ENCODE results near the gene ADAMTSL5.
"Not testable (repeated sequence)": the region's sequence is repeated elsewhere in the genome, so short reads cannot be mapped to it uniquely, and the experiment has no call there.

Gene ADAMTSL5, protein sequence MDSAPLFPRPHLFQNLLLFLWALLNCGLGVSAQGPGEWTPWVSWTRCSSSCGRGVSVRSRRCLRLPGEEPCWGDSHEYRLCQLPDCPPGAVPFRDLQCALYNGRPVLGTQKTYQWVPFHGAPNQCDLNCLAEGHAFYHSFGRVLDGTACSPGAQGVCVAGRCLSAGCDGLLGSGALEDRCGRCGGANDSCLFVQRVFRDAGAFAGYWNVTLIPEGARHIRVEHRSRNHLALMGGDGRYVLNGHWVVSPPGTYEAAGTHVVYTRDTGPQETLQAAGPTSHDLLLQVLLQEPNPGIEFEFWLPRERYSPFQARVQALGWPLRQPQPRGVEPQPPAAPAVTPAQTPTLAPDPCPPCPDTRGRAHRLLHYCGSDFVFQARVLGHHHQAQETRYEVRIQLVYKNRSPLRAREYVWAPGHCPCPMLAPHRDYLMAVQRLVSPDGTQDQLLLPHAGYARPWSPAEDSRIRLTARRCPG

DNA sequence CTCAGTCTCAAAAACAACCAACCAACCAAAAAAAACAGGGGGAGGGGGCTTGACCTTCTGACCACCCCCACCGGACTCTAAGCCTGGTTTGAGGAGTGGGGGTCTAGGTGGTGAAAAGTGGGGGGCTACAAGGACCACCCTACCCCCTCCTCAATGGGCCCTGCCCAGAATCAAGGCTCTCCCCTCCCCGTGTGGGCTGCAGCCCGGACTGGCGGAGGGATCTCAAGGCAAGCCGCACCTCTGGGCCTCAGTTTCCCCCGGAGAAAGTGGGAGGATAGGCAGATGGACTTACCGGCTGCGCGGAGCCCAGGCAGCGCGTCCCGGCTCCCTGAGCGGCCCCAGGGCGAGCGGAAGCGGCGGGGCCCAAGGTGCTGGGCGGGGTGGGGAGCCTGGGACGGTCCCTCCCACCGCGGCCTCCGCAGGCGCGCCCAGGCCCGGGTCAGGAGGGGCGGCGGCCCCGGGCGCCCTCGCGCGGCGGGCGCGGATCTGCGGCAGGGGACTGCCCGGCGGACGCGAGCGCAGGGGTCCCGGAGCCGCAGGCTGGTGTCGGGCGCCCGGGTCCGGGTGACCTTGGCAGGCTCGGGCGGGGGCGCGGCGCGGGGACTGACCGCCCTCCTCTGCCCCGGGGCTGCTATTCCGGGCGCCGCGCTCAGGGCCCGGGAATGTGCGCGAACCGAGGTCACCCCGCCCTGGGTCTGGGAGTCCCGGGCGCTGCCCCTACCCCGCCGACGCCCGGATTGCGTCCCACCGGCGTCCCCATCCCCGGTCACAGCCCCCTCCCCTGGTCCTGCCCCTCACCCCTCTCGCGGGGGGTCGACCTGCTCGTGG is at the start of gene ADAMTSL5:
Gene ADAMTSL5, minus strand, starts transcription at position 349 of the 828 bp plus-strand sequence. CDS start 2,076 bp downstream, outside the sequence.
- DNase-seq, result peak; percentile 73

DNA sequence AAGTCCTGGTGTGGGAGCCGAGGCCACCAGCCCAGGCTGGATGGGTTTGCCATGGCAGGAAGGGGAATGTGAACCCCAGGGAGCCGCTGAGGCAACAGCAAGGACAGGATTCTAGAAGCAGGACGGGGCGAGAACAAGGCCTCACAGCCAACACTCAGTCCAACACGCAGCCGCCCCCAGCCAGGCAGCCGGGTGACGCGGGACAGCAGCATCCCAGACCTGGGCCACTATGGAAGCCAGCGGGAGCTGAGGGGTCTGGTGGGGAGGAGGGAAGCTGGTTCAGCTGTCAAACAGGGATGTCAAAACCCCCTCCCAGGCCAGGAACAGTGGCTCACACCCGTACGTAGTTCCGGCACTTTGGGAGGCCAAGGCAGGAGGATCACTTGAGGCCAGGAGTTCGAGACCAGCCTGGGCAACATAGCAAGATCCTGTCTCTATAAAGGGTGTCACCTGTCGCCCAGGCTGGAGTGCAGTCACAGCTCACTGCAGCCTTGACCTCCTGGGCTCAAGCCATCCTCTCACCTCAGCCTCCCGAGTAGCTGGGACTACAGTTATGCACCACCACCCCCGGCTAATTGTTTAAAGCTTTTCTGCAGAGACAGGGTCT is 48.5 kb upstream of the ADAMTSL5 start:
- DNase-seq, result no peak

DNA sequence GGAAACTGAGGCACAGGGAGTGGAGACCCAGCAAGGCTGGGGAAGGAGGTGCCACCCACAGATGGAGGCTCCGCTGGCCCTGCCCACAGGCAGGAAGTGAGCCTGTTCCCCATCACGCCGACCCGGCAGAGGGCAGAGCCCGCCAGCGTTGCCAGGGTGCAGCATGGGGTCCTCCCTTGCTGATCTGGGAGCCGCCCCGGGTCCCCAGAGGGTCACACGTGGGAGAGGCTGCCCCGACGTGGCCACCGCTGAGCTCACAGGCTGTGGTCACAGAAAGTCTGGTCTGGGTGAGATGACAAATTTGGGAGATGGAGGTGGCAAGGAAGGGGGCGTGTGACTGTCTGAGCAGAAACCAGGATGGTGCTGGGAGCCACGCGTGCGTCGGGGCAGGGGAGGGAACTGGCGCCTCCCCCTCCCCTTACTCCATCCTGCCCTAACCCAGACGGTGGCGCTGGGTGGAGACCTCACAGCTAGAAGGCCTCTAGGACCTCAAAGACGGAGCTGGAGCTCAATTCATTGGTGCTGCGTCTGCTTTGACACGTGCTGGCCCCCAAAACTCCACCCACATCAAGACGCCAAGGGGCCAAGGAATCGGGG is 47.6 kb upstream of the ADAMTSL5 start:
- no peak for DNase-seq

DNA sequence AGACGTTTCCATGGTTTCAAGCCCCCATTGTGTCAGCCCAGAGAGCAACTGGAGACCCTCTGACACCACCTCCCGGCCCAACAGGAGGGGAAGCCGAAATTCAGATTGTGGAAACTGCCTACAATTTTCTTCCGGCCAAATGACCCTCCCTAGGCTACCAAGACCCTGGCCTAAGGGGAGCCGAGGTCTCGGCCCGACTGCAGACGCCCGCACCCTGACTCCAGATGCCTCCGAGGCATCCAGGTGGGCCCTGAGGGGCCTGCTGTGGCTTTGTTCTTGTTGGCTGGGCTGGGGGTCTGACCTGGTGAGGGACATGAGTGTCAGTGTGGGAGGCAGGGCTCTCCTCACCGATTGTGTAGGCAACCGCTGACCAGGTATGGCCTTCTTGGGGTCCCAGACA is 45.7 kb upstream of the ADAMTSL5 start:
- no peak for DNase-seq

DNA sequence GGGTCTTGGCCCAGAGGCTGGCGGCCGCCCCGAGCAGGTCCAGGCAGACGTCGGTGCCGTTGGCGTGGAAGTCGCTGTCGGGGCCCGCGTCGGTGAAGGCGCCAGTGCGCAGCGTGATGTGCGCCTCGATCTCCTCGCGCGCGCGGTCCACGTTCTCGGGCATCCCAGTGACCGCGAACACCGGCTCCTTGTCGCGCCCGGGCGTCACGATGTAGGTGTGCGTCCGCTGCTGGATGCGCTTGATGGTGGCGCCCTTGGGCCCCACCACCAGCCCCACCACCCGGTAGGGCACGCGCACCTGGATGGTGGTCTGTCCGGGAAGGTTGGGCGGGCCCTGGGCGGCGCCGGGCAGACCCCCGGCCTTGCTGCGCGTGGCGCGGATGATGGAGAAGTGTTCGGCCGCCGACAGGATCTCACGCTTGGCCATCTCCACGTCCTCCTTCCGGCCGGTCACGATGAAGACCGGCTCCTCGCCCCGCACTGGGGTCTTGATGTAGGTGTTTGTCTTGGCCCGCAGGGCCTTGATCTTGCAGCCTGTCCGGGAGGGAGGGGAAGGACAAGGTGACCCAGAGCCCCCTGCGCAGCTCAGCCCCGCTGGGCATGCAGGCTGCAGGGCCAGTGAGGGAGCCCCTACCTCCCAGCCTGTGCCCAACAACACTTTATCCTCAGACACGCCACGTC is 43.7 kb upstream of the ADAMTSL5 start:
- DNase-seq, result no peak

DNA sequence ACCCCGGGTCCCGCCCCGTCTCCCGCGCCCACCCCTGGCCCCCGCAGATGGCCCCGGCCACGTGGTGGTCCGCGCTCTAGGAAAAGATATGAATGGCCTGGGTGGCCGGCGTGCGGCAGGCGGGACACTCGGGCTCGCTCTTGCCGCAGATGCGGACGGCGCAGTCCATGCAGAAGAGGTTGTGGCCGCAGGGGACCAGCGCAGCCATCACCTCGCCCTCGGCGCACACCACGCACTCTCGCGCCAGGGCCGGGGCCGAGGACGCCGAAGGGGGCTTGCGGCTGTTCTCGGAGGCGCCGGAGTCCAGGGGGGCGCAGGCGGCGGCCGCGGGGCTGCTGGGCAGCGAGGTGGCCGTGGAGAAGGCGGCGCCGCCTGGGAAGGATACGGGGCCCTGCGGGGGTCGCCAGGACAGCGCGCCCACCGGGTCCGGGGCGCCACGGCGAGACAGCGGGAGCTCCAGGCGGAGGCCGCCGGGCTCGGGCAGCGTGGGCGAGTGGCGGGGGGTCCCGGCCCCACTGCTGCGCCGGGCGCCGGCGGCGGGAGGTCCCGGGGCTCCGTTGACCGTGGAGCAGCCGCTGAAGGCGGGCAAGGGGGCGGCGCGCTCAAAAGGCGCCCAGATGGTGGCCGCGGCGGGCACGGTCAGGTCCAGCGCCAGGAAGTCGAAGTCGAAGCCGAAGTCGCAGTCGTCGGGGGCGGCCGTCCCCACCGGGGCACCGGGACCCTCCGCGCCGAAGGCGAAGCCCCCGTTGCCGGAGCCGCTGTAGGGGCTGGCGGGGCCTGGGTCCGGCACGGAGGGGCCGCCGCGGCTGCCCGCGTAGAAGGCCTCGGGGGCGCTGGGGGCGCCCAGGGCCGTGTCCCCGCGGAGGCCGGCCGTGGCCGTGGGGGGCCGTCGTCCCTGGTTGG is 42.9 kb upstream of the ADAMTSL5 start:
- no peak for DNase-seq

DNA sequence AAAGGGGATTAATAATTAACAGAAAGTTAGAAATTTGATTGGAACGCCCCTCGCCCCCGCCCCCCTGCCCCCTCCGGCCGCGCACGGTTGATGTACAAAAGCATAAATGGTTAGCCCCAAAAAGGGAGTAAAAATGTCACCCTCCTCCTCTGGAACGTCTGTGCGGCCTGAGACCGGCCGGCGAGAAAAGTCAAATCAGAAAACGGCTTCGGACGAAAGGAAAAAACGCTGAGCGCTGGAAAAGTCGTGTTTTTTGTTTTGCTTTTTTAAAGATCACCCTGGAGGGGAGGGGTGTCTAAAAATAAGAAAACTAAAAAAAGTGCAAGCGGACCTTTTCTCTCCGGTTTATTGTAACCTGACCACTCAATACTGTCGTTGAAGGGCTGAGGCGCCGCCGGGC is 42.1 kb upstream of the ADAMTSL5 start:
- DNase-seq, result no peak

DNA sequence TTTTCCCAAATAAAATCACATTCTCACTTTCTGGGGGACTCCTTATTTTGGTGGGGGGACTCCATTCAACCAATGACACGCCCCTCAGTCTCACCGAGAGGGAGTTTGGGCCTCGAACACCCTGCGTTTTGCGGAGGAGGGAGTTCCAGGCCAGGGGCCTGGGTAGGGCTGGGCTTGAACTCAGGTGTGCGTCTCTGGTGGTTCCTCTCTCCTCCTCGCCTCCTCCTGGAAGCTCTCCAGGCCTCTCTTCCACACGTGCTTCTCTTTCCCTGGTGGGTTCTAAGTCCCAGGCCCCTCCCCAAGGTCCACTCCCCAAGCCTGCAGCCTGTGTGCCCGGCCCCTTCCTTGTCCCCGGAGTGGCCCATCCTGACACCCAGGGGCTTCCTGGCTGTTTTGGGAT is 40.6 kb upstream of the ADAMTSL5 start:
- DNase-seq, result no peak

DNA sequence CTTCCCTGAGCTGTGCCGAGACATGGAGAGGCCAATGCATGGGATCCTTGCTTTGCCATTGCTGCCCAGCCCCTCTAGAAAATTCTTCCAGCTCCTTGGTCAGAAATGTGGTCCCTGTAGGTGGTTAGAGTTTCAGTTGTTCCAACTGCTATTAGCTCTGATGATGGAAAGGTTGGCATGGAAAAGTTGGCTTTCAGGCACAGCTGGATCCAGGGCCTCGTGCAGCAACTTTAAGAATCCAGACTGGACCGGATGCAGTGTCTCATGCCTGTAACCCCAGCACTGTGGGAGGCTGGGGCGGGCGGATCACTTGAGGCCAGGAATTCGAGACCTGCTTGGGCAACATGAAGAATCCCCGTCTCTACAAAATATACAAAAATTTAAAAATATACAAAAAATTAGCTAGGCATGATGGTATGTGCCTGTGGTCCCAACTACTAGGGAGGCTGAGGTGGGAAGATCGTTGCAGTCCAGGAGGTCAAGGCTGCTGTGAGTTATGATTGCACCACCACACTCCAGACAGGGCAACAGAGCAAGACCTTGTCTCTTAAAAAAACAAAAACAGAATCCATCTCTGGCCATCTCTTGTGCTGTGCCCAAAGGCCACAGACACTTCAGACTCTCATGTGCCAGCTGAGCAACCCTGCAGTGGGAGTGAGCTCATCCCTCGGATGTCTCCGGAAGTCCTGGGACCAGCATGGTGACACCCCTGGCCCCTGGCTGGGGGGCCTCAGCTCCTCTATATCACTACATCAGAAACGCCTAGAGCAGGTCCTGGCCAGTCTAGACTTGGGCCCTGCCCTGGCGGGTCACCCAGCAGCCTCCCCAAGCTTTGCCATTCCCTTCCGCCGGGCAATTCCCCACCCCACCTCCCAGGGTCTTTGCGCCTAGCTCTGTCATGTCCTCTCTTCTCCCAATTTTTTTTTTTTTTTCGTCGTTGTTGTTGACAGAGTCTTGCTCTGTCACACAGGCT is 38.5 kb upstream of the ADAMTSL5 start:
- no peak for DNase-seq

DNA sequence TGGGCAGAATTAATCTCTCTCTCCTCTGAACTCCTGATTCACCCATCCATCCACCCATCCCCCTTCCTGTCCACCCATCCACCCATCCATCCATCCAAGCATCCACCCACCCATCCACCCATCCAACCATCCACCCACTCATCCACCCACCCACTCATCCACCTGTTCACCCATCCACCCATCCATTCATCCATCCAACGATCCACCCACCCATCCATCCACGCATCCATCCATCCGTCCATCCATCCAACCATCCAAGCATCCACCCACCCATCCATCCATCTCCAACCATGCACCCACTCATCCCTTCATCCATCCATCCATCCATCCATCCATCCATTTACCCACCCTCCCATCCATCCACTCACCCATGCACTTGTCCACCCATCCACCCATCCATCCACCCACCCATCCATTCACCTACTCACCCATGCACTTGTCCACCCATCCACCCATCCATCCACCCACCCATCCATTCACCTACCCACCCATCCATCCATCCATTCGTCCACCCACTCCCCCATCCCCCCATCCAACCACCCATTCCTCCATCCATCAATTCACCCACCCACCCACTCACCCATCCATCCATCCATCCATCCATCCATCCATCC is 36.6 kb upstream of the ADAMTSL5 start:
- no peak for DNase-seq

DNA sequence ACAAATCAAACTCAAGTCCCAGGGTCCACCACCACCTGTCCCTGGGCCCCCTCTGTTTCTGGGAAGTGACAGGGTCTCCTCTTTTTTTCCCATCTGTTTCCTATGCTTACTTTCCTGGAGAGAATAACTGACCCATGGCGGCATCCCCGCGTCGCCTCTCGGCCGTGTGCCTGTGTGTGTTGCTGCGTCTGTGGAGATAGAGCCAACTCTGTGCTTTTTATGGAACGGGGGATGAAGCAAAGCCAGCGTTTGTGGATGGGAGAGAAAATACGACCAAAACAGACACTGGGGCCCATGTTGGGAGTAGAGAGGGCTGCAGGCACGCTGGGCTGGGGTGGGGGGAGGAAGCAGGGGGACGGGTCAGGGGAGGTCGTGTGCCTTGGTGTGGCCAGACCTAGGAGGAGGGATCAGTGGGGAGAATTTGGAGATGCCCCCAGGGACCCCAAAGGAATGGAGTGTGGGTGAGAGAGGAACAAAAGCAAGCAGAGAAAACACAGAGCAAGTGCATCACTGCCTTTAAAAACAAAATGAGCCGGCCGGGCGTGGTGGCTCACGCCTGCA is 27.6 kb upstream of the ADAMTSL5 start:
- no peak for DNase-seq

DNA sequence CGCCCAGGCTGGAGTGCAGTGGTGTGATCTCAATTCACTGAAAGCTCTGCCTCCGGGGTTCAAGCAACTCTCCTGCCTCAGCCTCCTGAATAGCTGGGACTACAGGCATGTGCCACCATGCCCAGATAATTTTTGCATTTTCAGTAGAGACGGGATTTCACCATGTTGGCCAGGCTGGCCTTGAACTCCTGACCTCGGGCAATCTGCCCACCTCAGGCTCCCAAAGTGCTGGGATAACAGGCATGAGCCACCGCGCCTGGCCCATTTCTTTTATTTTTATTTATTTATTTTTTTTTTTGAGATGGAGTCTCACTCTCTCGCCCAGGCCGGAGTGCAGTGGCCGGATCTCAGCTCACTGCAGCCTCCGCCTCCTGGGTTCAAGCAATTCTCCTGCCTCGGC is 26.9 kb upstream of the ADAMTSL5 start:
- not testable (repeated sequence) for DNase-seq

DNA sequence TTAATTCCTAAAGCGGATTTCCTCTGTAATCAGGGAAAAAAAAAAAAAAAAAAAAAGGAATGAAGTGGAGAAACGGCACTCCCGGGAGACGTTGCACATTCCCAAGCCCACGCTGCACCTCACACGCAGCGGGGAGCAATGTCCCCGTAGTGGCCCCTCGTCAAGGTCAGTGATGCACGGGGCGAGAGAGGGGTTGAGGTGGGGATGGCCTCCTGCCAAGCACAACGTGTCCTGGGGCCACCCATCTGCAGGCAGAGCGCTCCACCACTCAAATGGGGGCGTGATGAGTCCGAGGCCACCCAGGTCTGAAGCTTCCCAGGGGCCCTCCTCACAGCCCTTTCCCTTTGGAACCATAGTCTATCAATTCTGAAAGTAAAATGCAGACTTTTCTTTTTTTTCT is 26.2 kb upstream of the ADAMTSL5 start:
- no peak for DNase-seq

DNA sequence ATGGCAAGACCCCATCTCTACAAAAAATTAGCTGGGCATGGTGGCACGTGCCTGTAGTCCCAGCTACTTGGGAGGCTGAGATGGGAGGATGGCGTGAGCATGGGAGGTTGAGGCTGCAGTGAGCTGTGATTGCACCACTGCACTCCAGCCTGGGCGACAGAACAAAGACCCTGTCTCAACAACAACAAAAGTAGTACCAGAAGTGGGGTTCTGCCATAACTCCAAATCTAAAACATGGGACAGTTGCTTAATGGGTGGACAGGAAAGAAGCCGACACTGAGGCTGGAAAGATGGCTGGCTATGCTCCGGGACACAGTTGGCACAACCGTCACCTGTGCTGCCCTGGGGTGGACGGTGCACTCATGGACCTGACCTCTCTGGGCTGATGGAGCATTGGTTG is 22.9 kb upstream of the ADAMTSL5 start:
- not testable (repeated sequence) for DNase-seq

DNA sequence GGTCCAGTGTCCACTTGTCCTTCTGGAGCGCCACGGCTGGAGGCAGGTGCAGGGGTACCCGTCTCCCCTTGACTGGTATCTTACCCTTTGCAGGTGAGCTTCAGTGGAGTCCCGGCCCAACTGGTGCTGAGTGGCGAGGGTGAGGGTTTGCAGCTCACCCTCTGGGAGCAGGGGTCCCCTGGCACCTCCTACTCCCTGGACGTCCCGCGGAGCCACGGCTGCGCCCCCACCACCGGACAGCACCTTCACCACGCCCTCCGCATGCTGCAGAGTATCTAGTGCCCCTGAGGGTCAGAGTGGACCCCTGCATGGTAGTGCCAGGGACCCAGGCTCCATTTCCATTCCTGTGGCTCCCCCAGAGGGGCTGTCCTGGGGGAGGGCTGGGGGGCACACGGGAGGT is 22.2 kb upstream of the ADAMTSL5 start:
- DNase-seq, result no peak

DNA sequence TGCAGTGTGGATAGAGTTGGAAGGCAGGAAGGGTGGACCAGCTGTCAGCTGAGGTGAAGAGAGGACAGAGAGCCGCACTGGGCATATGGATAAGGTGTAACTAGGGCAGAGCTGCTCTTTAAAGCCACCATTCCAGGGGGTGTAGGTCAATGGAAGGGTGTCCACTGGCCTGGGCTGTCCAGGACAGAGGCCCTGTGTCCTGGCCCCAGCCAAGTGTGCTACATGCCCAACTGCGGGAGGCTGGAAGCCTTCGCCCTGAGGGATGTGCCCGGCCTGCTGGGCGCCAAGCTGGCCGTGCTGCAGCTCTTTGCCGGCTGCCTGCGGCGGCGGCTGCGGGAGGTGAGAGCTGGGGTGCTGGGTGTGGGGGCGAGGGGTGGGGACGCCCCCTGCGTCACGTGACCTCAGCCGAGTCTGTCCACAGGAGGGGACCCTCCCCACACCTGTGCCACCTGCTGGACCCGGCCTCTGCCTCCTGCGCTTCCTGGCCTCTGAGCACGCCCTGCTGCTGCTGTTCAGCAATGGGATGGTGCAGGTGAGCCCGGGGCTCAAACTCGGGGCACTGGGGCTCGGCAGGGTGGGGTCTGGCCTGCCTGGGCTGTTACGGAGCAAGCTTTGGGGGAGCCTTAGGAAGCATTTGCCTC is 20.8 kb upstream of the ADAMTSL5 start:
- DNase-seq, result no peak

DNA sequence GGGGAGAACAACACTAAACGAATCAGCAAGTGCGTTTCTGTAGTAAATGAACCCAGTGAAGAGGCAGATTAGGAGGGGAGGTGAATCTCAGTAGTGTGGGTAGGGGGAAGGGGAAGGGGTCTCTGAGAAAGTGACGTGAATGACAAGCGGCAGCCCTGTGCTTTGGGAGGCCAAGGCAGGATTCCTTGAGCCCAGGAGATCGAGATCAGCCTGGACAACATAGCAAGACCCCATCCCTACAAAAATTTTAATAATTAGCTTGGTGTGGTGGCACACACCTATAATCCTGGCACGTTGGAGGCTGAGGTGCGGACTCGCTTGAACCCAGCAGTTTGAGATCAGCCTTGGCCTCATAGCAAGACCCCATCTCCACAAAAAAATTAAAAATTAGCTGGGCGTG is 19.2 kb upstream of the ADAMTSL5 start:
- DNase-seq, result no peak

DNA sequence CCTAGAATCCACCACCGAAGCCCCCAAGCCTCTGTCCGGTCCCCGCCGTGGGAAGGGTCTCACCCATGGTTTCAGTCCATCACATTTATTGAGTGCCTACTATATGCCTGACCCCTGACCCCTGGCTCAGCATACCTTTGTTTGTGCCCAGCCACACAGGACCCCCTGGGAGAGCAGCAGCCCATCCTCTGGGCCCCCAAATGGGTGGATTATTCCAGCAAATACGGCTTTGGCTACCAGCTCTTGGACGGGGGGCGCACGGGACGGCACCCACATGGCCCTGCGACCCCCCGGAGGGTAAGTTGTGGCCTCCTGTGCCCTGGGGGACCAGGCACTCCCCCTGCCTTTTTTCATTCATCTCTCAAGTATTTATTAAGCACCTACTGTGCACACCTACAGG is 18.8 kb upstream of the ADAMTSL5 start:
- DNase-seq, result no peak

DNA sequence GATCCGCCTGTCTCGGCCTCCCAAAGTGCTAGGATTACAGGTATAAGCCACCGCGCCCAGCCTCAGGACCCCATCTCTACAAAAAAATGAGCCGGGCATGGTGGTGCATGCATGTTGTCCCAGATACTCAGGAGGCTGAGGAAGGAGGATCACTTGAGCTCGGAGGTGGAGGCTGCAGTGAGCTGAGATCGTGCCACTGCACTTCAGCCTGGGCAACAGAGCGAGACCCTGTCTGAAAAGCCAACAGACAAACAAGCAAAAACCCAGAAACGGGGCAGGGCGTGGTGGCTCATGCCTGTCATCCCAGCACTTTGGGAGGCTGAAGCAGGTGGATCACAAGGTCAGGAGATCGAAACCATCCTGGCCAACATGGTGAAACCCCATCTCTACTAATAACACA is 18.0 kb upstream of the ADAMTSL5 start:
- not testable (repeated sequence) for DNase-seq

Data from CD4-positive, alpha-beta T cell treated with Interleukin-12 subunit alpha and Interleukin-12 subunit beta, for 1 hour (primary cell).